GM19324 (cell line): ENCODE measurements around the gene ACSL6.

Experiments
- ATAC-seq: cut with Tn5 transposase; IDR thresholded peaks from one replicate; pipeline ENCODE4 v1.9.1; 2021; ENCODE audit warnings: mild to moderate bottlenecking, moderate library complexity; ENCODE audit not compliant: unreplicated experiment, low FRiP score

Gene ACSL6

GRCh38 chr5:131986161-131986912 lies 25.1 kb downstream of the ACSL6 start:
- ATAC-seq: no peak

- ATAC-seq: no peak
Observed at GRCh38 chr5:131984956-131985665, 26.3 kb downstream of the ACSL6 start.

GRCh38 chr5:131983244-131983771 lies 28.1 kb downstream of the ACSL6 start:
- ATAC-seq: no peak

GRCh38 chr5:131981516-131981915 lies 29.9 kb downstream of the ACSL6 start:
- ATAC-seq: no peak

GRCh38 chr5:131980696-131981095 lies 30.8 kb downstream of the ACSL6 start:
- no peak for ATAC-seq

GRCh38 chr5:131979816-131980215 lies 31.6 kb downstream of the ACSL6 start:
- ATAC-seq: no peak

GRCh38 chr5:131977212-131977604 lies 34.2 kb downstream of the ACSL6 start:
- no peak for ATAC-seq

GRCh38 chr5:131976414-131977211 lies 34.8 kb downstream of the ACSL6 start:
- no peak for ATAC-seq

GRCh38 chr5:131974956-131975726 lies 36.3 kb downstream of the ACSL6 start:
- no peak for ATAC-seq

- no peak for ATAC-seq
Observed at GRCh38 chr5:131974622-131974955, 36.9 kb downstream of the ACSL6 start.

GRCh38 chr5:131974016-131974415 lies 37.4 kb downstream of the ACSL6 start:
- ATAC-seq: no peak

- ATAC-seq: no peak
Observed at GRCh38 chr5:131973089-131973712, 38.3 kb downstream of the ACSL6 start.

- no peak for ATAC-seq
Observed at GRCh38 chr5:131968396-131968954, 43.0 kb downstream of the ACSL6 start.

GRCh38 chr5:131966551-131966950 lies 44.9 kb downstream of the ACSL6 start:
- ATAC-seq: no peak

- no peak for ATAC-seq
Observed at GRCh38 chr5:131965826-131966415, 45.5 kb downstream of the ACSL6 start.

- no peak for ATAC-seq
Observed at GRCh38 chr5:131959906-131960305, 51.6 kb downstream of the ACSL6 start.

GRCh38 chr5:131959136-131959535 lies 52.3 kb downstream of the ACSL6 start:
- ATAC-seq: no peak

GRCh38 chr5:131957721-131958441 lies 53.6 kb downstream of the ACSL6 start:
- no peak for ATAC-seq

GRCh38 chr5:131953969-131954368 lies 57.5 kb downstream of the ACSL6 start:
- ATAC-seq: no peak
